ENCODE data around the gene PRXL2C.
"Not testable (repeated sequence)": the region's sequence is repeated elsewhere in the genome, so short reads cannot be mapped to it uniquely, and the experiment has no call there.

PRXL2C gene

GRCh38 chr9:96649620-96650324 lies 5.3 kb downstream of the PRXL2C start:
- no peak for DNase-seq (ENCODE audit: low spot score)

DNA sequence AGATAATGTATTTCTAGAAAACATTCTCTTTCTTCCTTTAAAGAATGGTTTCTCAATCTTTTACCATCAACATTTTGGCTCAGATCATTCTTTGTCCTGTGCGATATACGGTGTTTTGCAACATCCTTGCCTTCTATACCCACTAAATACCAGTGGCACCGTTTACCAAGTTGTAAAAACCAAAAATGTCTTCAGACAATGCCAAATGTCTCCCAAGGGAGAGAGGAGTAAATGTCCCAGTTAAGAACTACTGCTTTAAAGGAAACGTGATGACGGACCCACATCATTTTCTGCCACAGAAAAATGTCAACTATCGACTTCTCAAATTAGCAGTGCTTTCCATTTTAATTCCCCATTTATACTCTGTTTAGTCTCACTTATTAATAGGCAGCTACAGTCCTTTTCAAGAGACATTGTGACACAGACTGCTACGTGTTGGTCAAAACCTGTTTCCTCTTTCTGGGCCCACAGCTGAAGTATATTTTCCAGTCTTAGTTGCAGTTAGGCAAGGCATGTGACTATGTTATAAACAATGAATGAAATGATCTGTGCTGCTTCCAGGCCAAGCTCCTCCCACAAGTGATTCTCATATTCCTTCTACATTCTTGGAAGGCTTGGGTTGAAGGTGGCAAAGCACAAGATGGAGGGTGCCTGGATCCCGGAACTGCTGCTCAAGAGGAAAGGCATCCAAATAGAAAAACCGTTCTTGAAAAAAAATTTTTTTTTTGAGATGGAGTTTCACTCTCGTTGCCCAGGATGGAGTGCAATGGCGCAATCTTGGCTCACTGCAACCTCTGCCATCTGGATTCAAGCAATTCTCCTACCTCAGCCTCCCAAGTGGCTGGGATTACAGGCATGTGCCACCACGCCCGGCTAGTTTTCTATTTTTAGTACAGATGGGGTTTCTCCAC lies 8.8 kb downstream of the PRXL2C start:
- DNase-seq (ENCODE audit: low spot score), result no peak

DNA sequence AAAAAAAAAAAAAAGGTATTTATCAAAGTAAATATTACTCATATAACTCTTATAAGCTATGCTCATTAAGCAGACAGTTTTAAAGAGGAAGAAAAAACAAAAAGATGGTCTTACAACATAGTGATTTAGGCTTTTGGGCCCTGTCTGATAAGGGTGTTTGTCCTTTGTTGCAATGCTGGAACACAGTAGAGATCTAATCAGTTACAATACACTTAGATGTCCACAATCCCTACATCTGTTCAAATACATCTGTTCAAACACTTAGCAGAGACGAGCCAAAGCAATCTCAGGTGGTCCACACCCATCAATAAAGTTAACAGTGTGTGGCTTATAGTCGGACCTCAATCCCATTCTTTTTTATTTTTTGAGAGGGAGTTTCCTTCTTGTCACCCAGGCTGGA lies 11.0 kb downstream of the PRXL2C start:
- no peak for DNase-seq (ENCODE audit: low spot score)

- no peak for DNase-seq (ENCODE audit: low spot score)
Measured at GRCh38 chr9:96641514-96641913, 13.6 kb downstream of the PRXL2C start.

DNA sequence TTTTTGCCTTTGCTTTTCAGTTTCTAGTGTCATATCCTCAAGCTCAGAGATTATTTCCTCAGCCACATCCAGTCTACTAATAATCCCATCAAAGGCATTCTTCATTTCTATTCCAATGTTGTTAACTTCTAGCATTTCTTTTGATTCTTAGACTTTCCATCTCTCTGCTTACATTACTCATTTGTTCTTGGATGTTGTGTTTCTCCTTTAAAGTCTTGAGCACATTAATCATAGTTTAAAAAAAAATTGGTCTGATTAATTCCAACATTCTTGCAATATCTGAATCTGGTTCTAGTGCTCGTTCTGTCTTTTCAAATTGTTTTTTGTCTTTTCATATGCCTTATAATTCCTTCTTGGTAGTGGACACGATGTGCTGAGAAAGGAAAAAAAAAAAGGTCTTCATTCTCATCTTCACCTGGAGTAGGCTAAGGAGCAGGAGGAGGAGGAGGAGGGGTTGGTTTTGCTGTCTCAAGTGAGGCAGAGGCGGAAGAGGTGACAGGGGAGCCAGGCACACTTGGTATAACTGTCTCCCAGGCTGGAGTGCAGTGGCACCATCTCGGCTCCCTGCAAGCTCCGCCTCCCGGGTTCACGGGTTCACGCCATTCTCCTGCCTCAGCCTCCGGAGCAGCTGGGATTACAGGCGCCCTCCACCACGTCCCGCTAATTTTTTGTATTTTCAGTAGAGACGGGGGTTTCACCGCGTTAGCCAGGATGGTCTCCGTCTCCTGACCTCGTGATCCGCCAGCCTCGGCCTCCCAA lies 16.3 kb downstream of the PRXL2C start:
- no peak for DNase-seq (ENCODE audit: low spot score)

GRCh38 chr9:96636368-96636767 lies 18.7 kb downstream of the PRXL2C start:
- no peak for DNase-seq (ENCODE audit: low spot score)

- not testable (repeated sequence) for DNase-seq (ENCODE audit: low spot score)
Measured at GRCh38 chr9:96633579-96633978, 21.5 kb downstream of the PRXL2C start.

DNA sequence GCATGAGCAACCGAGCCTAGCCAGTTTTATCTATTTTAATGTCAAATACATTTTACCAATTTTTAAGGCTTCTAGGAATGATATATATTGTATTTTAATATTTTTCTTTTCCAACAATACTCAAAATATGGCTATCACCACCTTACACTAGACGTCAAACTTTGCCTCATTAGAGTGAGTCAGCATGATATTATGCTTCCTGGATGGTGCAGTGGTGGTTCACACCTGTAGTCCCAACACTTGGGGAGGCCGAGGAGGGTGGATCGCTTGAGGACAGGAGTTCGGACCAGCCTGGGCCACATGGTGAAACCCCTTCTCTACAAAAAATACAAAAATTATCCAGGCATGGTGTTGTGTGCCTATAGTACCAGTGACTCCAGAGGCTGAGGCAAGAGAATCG lies 28.2 kb downstream of the PRXL2C start:
- DNase-seq (ENCODE audit: low spot score), result no peak

DNA sequence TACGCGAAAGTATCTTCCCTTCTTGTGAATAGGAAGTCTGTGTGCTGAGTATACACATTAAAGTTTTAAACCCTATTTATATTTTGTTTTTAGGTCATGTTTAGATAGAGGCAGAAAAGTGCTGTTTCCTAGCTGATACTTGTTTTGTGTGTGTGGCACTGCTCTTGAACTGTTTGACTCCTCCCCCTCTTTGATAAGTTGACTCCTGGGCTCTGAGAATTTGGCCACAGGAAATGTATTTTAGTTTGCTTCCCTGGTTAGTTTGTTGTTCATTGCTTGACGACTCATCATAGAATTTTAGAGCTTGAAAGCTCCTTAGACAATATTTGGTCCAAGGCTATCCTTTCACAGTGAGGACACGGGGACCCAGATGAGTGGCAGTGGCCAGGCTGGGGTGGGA lies 33.5 kb downstream of the PRXL2C start:
- DNase-seq (ENCODE audit: low spot score), result no peak

- DNase-seq (ENCODE audit: low spot score), result no peak
Measured at GRCh38 chr9:96620832-96621269, 34.3 kb downstream of the PRXL2C start.

GRCh38 chr9:96620181-96620514 lies 35.0 kb downstream of the PRXL2C start:
- DNase-seq (ENCODE audit: low spot score), result no peak

DNA sequence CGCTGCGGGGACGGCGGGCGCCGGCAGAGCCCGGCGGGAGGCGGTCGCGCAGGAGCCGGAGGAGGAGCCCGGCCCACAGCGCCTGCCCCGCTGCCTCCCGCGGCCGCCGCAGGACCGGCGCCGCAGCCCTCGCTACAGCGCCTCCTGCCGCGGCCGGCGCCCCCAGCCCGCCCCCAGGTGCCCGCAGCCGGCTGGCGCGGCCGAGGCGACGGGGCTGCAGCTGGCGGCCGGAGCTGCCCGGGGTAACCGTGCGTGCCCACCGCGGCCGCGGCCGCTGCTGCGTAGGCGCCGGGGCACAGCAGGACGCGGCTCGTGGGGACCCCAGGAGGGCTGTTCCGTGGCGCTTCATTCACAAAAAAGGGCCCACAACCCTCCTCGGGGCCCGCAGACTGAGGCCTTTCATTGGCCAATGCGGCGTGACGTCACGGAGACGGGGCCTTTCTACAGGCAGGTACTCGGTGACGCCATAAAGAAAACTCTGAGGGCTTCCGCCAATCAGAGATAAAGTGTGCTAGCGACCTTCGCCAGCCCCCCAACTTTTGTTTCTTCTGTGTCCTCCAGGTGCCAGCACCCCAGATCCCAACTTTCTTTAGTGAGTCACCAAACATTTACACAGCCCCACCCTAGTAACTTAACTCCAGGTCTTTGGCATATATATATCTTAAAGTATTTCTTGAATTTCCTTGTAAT lies 35.5 kb downstream of the PRXL2C start, which contains the start of gene CDC14B:
CDC14B (minus strand) TSS at position 353 of the 690 bp plus-strand sequence. CDS start 465 bp downstream, outside the sequence.
- DNase-seq (ENCODE audit: low spot score), result peak; percentile 93

DNA sequence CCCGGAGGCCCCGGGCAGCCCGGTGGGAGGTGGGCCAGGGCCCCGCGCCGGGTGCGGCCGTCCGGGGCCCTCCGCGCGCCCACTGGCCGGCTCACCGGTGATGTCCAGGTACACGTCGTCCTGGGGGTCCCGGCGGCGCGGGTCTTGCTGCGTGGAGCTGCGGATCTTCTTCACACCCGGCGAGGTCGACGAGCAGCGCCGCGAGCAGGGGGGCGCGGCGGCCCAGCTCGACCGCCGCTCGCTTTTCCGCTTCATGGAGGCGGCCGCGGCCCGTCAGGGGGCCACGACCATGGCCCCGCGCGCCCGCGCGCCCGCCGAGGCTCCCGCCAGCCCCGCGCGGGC lies 36.0 kb downstream of the PRXL2C start:
- DNase-seq (ENCODE audit: low spot score), result no peak

DNA sequence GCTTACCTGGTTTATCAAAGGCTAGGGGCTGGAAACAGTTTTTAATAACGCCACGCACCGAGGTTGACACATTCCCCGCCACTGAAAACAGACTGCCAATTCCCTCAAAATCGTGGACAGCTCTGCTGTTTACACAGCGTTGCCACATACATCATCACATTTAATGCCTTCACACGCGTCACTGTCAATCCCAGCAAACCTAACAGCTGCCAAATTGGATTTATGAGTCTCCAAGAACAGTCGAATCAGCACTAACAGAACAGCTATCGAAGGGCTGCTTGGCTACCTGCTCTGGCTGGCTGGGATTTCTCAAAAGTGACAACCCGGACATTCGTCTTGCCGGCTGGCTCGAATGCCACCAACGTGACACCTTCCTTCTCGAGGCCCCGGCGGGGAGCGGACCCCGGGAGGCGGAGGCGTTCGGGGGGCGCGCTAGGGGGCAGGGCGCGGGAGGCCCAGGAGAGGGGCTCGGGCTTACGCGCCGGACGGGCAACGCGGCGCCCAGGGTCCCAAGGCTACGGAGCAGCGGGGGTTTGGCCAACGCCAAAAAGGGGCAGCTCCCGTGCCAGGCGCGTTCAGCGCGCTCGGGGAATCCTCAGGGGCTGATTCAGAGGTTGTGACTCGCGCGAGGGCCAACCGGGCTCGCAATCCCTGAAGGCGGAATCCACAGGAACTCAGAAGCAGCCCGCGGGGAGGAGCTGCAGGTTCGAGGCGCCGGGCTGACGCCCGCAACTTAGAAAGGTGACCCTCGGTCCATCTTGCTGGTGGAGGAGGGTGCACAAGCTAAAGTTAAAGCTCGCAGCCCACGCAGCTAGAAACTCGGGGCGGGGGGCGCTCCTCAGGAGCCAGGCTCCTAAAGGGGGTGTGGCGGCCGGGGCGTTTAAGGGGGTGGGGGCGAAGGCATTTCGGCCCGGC lies 36.7 kb downstream of the PRXL2C start:
- DNase-seq (ENCODE audit: low spot score), result peak; percentile 78

DNA sequence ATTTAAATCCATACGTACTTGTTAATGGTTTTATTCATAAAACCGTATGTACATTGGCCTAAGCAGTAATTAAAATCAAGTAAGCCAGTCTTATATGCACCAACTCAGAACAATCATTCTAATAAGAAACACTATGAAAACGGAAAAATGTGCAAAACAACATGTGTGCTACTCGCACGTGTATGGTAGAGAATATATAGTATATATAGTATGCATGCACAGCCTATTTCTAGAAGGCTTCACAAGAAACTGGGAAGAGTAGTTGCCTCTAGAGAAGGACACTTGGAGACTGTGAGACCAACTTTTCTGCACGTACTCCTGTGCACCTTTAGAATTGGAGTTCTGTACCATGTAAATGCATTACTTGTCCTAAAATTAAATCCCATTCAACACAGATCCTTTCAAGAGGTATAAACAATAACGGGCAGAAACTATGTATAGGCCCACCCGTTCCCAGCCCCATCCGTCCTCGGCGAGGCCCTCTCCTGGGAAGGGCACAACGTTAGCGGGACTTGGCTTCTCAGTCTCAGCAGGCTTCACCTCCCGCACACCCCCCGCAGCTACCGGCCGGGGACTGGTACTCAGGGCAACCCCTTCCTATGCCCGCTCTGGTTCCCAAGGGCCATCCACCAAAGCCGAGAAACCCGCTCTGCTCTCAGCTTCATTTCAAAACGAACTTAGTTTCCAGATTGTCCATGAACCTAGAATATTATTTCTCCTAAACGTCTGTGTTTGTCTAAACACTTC lies 37.5 kb downstream of the PRXL2C start:
- no peak for DNase-seq (ENCODE audit: low spot score)

GRCh38 chr9:96616817-96617438 lies 38.2 kb downstream of the PRXL2C start:
- DNase-seq (ENCODE audit: low spot score), result no peak

- DNase-seq (ENCODE audit: low spot score), result no peak
Measured at GRCh38 chr9:96615411-96615810, 39.7 kb downstream of the PRXL2C start.

GRCh38 chr9:96614664-96615063 lies 40.5 kb downstream of the PRXL2C start:
- not testable (repeated sequence) for DNase-seq (ENCODE audit: low spot score)

- no peak for DNase-seq (ENCODE audit: low spot score)
Measured at GRCh38 chr9:96612966-96613589, 42.0 kb downstream of the PRXL2C start.
